Left lung (tissue), 10 donors: ENCODE data around the gene SORBS1. TPM values are rescaled to one million over a fixed set of nuclear protein-coding genes. Genes with fewer than 3 reads are reported as not detected.

Experiments used
- ATAC-seq: fragments of 200-7000 bp; cut with Tn5 transposase; one replicate; pipeline ENCODE4 v1.9.1; 2020; ENCODE audit warnings: moderate library complexity
- DNase-seq, 4 donors: peaks; one replicate each; pipeline ENCODE4 v3.0.0-alpha.2; 2013 to 2020
- H3K27ac ChIP-seq, 2 donors: fragments of 200-600 bp; sonication (generic) in 1 of 2; one replicate each; pipeline versions ENCODE4 v1.5.0 to v1.8.0; 2020 to 2021
- H3K27me3 ChIP-seq, 2 donors: fragments of 200-600 bp; sonication (generic) in 1 of 2; one replicate each; pipeline versions ENCODE4 v1.5.0 to v1.8.0; 2020 to 2021
- H3K36me3 ChIP-seq, 2 donors: fragments of 200-600 bp; sonication (generic) in 1 of 2; one replicate each; pipeline versions ENCODE4 v1.5.0 to v1.8.0; 2020 to 2021
- H3K4me1 ChIP-seq, 2 donors: fragments of 200-600 bp; one replicate each; pipeline ENCODE4 v1.8.0; 2021
- H3K4me3 ChIP-seq, 2 donors: fragments of 200-600 bp; sonication (generic) in 1 of 2; one replicate each; pipeline versions ENCODE4 v1.5.0 to v1.8.0; 2020 to 2021; ENCODE audit warnings: mild to moderate bottlenecking in 1 of 2
- H3K9me3 ChIP-seq, 2 donors: fragments of 200-600 bp; sonication (generic) in 1 of 2; one replicate each; pipeline versions ENCODE4 v1.5.0 to v1.8.0; 2020 to 2021
- CTCF ChIP-seq, 2 donors: fragments of 200-600 bp; sonication (generic) in 1 of 2; IDR thresholded peaks; one replicate each; pipeline versions ENCODE4 v1.5.0 to v1.8.0; 2021; ENCODE audit warnings: antibody characterized with exemption in 2 of 2
- intact Hi-C, 2 donors: fragments of 100-400 bp; cut with DNase I; formaldehyde crosslinking; loops; one replicate each; pipeline versions ENCODE4 v1.11.2 to v1.14.2; 2022
- polyA plus RNA-seq, 6 donors: library from polyadenylated mRNA; unstranded; fragments of 120-200 nt; gene quantifications; one replicate each; pipeline ENCODE4 v1.2.1, GENCODE V29; 2013; ENCODE audit not compliant: insufficient read length in 6 of 6
- total RNA-seq, 2 donors: library from RNA; stranded (reverse); fragmentation: NEBNext Ultra II Directional; extraction: Animal tissue kit (Norgen Biotek cat#: 25700); gene quantifications; one replicate each; pipeline ENCODE4 v1.2.1, GENCODE V29; 2021
- donor health status: DM: no; HTN: yes; CAD: no.
- donor health status: DM: no; HTN: no; CAD: no.

Gene SORBS1
- total and polyA plus RNA-seq, 8 donors, result 23.3 to 52.7 (median 36.4) TPM

DNA sequence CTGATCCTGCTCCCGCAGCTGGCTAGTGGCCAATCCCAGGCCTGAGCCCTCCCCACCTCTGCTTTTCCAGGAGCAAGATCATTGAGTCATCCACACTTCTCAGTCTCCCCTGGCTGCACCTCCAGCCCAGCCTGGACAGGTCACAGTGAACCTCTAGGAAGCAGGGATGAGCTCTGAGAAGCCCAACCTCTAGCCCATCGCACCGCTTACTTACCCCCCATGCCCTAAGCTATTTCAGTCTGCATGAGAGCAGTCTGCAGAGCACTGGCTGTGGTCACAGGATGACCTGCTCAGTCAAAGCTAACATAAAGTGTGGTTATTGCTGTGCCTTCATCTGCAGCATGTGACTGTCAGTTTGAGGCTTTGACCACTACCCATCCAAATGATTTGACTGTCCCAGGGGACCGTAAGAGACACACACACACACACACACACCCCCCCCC, 129.2 kb downstream of the SORBS1 start:
- ATAC-seq, result no peak
- H3K27ac ChIP-seq, result no peak overlapping the region

DNA sequence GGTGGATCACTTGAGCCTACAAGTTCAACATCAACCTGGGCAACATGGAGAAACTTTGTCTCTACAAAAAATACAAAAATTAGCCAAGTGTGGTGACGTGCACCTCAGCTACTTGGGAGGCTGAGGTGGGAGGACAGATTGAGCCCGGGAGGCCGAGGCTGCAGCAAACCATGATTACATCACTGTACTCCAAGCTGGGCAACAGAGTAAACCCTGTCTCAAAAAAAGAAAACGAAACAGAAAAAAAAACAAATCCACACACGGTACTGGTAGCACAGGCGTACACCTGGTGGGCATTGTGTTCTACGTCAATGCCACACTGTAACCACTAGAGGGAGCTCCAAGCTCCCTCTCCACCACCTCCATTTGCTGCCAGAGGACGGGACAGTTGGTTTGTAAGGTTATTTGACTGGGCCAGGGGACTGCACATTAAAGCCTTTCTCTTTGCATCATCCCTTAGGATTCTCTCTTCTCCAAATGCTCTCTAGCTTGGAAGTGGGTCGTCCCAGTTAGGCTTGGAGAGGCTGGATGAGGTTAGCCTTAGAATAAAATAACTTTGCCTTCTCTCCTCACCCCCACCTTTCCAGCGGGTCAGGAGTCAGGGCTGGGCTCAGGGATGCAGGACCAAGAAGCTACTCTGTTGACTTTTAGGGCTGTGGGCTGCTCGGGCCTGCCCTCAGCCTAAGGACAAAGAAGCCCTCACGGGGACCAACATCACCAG, 130.8 kb downstream of the SORBS1 start:
- H3K4me3 ChIP-seq, result no peak overlapping the region
- intact Hi-C loops, result loop anchor here in 1 of 2 donors (2.0 kb wide), 1 partner anchor 170 kb away; no protein-coding TSS in a partner anchor

More for the DNA sequence above, 129.2 kb downstream of the SORBS1 start:
- Histone ChIP-seq H3K27me3 (no peaks in the 10 kb centered on the region), H3K4me3 (no peak overlapping the region), H3K4me1 (peaks cover 0 to 10% of the 10 kb centered on the region in 2 donors), H3K9me3 (no peaks in the 10 kb centered on the region), H3K36me3 (peaks cover 0 to 8% of the 10 kb centered on the region in 2 donors)
- DNase-seq, result no peak
- no peak for TF ChIP-seq CTCF (IDR thresholded peaks at IDR 0.05)
- intact Hi-C loops, result loop anchor here in 1 of 2 donors (2.0 kb wide), 1 partner anchor 169 kb away; no protein-coding TSS in a partner anchor

DNA sequence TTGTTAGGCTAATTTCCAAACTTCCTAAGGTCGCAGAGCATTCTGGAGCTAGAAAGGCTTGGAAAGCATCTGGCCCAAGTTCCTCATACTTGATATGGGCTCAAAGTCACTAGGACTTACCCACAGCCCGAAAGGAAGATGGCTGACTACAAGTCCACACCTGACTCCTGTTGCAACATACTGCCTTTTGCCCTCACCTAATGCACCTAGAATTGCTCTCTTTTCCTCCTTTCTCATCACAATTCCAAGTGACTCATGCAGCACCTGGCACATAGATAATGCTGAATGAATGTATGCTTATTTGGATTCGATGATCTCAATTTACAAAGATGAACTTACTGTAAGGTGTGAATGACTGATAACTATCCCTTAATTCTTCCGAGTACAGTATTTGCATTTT, 131.5 kb downstream of the SORBS1 start:
- H3K4me1 ChIP-seq, result peaks cover 0 to 10% of the 10 kb centered on the region in 2 donors
- no peak for TF ChIP-seq CTCF (IDR thresholded peaks at IDR 0.05)
- H3K27me3 ChIP-seq, result no peaks in the 10 kb centered on the region
- no peaks in the 10 kb centered on the region for H3K9me3 ChIP-seq
- no peaks in the 10 kb centered on the region for H3K36me3 ChIP-seq
- DNase-seq (no peak), ATAC-seq (no peak)
- intact Hi-C loops, result loop anchor here in 1 of 2 donors (2.0 kb wide), 1 partner anchor 171 kb away; no protein-coding TSS in a partner anchor
- H3K27ac ChIP-seq, result no peak overlapping the region
- H3K4me3 ChIP-seq, result no peak overlapping the region

More for the DNA sequence above, 130.8 kb downstream of the SORBS1 start:
- Histone ChIP-seq H3K4me1 (peaks cover 0 to 10% of the 10 kb centered on the region in 2 donors), H3K27me3 (no peaks in the 10 kb centered on the region), H3K27ac (no peak overlapping the region), H3K36me3 (no peaks in the 10 kb centered on the region), H3K9me3 (no peaks in the 10 kb centered on the region)
- ATAC-seq, result peak; percentile 91
- DNase-seq, result peak in 2 of 4 donors; percentile 64 to 83
- peak; percentile 91 to 93 for TF ChIP-seq CTCF (IDR thresholded peaks at IDR 0.05)

DNA sequence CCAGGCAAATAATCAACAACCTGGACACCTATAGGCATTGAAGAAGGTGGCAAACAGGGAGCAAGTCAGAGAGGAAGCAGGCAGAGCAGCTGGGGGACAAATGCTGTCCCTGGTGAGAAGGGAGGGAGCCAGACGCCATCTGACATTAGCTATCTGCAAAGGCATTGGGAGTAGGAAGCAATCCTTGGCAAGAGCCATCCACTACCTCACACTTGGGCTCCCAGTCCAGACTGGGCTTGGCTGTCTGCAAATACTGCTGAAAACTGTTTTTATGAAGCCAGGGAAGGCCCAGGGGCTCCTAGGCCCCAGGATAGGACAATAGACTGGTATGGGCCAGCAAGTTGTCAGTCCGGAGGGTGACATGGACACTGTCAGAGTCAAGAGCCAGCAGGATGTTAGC, 132.5 kb downstream of the SORBS1 start:
- Histone ChIP-seq H3K27me3 (no peaks in the 10 kb centered on the region), H3K9me3 (no peaks in the 10 kb centered on the region), H3K4me1 (peaks cover 0 to 10% of the 10 kb centered on the region in 2 donors), H3K36me3 (no peaks in the 10 kb centered on the region), H3K27ac (no peak overlapping the region), H3K4me3 (no peak overlapping the region)
- ATAC-seq (no peak), DNase-seq (no peak)
- no peak for TF ChIP-seq CTCF (IDR thresholded peaks at IDR 0.05)
- intact Hi-C loops, result no loop called here

- no peak for TF ChIP-seq CTCF (IDR thresholded peaks at IDR 0.05)
- H3K36me3 ChIP-seq, result no peaks in the 10 kb centered on the region
- ATAC-seq (no peak), DNase-seq (no peak)
- no peak overlapping the region for H3K27ac ChIP-seq
- no peaks in the 10 kb centered on the region for H3K9me3 ChIP-seq
- H3K4me1 ChIP-seq, result peaks cover 0 to 10% of the 10 kb centered on the region in 2 donors
- H3K27me3 ChIP-seq, result no peaks in the 10 kb centered on the region
- no peak overlapping the region for H3K4me3 ChIP-seq
- intact Hi-C loops, result no loop called here
Measured at GRCh38 chr10:95426482-95426881, 134.7 kb downstream of the SORBS1 start.
